GM21576 (cell line): ENCODE data around the gene ELSPBP1.
"Not testable (repeated sequence)": the region's sequence is repeated elsewhere in the genome, so short reads cannot be mapped to it uniquely, and the experiment has no call there.

Experiments
- ATAC-seq: cut with Tn5 transposase; IDR thresholded peaks from one replicate; pipeline ENCODE4 v1.9.1; 2021; ENCODE audit warnings: mild to moderate bottlenecking, moderate library complexity; ENCODE audit not compliant: unreplicated experiment

The ELSPBP1 gene

DNA sequence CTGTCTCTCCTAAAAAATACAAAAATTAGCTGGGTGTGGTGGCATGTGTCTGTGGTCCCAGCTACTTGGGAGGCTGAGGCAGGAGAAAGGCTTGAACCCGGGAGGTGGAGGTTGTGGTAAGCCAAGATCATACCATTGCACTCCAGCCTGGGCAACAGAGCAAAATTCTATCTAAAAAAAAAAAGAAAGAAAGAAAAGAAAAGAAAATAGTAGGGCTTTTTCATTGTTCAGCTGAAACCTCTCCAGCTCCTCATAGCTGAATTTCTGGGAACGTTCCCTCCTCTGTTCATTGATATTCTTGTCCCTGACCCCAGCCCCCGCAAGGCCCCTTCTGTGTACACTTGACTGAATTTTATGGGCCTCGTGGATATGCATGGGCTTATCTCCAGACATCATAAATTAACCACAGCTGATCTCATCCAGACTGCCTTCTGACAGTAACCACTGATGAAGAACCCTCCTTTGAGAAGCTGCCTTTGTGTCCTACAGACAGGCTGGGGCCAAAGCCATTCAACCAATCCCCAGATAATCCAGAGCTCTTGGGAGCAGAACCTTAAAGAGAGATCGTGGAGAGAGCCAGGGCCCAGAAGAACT is at the start of gene ELSPBP1:
TSS of gene ELSPBP1 (plus strand) at position 424 of the 594 bp plus-strand sequence. CDS start 14,036 bp downstream, outside the sequence.
- no peak for ATAC-seq

DNA sequence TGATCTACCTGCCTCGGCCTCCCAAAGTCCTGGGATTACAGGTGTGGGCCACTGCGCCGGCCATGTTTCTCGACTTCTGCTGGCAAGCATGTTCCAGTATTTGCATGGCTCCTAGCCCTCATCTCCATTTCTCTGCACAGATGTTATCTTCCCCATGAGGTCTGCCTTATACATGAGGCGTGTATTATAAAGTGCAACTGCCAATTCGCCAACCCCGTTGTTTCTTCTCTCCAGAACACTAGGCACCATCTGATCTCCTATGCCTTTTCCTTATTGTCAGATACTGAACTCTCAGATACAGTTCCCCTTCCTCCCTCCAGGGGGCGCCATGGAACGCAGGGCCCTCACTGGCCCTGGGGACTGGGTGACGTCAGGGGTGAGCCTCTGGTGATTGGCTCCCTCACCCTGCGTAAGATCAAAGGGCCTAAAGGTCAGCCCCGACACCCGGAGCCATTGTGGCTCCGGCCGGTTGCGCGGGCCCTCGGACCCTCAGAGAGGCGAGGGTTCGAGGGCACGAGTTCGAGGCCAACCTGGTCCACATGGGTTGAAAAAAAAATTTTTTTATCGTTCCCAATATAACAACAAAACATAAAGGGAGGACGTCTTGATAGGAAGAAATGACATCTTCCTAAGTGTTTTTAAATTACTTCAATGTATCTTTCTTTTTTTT is 44.4 kb upstream of the ELSPBP1 start:
- ATAC-seq, result not testable (repeated sequence)

DNA sequence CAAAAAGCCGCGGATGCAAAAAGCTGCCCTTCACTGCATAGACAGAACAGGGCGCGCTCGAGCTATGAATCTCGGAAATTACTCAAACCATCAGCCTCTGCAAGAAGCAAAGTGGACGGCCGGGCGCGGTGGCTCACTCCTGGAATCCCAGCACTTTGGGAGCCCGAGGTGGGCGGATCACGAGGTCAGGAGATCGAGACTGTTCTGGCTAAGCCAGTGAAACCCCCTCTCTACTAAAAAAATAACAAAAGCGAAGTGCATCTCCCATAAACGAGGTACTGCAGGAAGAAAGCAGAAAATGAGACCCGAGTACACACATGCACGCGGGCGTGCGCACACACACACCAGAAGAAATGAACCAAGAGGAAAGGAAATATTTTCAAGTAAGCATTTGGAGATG is 42.3 kb upstream of the ELSPBP1 start:
- not testable (repeated sequence) for ATAC-seq

DNA sequence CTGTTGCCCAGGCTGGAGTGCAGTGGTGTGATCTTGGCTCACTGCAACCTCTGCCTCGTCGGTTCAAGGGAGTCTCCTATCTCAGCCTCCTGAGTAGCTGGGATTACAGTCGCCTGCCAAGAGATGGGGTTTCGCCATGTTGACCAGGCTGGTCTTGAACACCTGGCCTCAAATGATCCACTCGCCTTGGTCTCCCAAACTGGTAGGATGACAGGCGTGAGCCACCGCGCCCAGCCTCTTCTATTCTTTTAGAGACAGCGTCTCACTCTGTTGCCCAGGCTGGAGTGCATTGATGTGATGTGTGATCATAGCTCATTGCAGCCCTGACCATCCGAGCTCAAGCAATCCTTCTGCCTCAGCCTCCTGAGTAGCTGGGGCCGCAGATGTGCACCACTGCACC is 38.5 kb upstream of the ELSPBP1 start:
- not testable (repeated sequence) for ATAC-seq

DNA sequence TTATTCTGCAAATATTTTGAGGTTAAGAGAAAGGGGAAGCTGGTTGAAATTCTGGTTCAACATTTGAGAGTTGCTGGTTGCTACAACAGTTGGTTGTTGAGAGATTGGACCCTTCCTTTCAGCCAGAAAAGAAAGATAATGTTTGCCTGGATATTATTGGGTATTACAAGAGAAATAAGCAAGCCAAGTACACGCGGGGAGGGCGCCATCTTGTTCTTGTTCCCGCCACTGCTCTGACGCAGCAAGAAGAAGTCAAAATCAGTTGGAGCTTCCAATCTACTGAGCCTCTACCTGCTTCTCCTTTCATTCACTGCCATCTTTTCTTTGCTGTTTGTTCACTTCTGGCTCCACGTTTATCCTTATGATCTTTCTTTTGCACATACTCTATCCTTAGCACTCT is 20.9 kb upstream of the ELSPBP1 start:
- ATAC-seq, result no peak

DNA sequence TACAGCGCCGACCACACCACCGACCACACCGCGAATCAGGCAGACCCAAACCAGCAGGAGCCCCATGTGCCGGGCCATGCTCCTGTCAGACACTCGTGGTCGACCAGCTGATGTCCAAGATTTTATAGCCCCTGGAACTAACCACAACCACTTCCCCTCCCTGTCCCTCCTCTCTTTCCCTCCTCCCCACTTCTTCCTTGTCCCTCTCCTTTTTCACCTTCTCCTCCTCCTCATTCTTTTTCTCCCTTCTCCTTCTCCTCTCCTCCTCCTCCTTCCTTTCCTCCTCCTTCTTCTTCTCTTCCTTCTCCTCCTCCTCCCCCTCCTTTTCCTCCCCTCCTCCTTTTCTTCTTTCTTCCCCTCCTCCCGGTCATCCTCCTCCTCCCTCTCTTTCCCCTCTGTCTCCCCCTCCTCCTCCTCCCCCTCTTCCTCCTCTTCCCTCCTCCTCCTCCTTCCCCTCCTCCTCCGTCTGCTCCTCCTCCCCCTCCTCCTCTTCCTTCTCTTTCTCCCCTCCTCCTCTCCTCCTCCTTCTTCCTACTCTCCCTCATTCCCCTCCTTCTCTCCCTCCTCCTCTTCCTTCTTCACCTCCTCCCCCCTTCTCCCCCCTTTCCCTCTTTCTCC is 3.1 kb upstream of the ELSPBP1 start:
- ATAC-seq, result no peak

DNA sequence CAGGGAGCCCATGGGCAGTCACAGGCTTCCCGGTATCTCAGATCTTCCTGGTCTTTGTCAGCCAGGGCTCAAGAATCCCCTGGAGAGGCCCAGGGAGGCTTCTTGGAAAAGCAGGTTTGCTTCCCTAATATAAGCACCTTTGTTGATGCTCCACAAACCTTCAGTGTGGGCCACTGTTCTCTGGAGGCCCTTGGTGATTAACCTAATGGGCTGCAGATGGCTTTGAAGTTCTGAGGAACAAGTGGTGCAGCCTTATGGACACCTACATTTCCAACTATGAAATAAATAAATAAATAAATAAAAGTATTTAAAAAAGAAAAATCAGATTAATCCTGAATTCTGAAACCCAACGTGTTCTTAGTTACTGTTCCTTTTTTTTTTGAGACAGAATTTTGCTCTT is 2.4 kb upstream of the ELSPBP1 start, which contains the start of gene BSPH1:
TSS of gene BSPH1 (minus strand) at position 101 of the 400 bp plus-strand sequence. CDS start at position 12, 89 bp downstream.
- no peak for ATAC-seq

DNA sequence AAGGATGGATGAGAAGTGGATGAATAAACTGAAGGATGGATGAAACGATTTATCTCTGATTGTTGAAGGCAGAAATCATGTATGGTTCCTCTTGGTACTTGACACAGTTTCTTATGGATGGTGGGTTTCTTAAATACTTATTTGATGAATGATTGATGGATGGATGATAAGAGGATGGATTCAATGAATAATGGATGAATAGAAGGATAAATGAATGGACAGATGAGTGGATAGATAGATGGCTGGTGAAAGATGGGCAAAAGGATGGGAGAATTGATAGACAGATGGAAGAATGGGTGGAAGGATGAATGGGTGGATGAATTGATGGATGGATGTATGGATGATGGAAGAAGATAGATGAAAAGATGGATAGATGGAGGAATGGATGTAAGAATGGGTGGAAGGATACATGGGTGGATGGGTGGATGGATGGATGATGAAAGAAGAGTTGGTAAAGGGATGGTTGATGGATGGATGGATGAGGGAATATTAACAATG is 1.8 kb downstream of the ELSPBP1 start:
- no peak for ATAC-seq

DNA sequence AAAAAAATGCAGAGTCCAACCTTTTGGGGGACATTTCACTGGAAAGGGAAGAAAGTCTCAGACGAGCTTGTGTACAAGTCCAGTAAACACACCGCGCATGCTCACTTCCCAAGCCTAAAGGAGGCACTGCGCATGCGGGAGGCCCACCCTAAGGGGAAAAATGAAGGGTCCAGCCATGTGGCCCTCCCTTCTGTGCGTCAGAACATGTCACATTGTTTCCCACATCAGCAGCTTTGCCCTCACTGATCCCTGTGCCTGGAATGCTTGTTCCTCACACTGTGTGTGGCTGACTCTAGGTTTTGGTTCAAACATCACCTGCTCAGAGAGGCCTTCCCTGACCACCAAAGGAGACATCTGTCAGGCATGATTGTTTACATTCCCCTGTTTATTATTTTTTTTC is 4.4 kb downstream of the ELSPBP1 start:
- no peak for ATAC-seq

DNA sequence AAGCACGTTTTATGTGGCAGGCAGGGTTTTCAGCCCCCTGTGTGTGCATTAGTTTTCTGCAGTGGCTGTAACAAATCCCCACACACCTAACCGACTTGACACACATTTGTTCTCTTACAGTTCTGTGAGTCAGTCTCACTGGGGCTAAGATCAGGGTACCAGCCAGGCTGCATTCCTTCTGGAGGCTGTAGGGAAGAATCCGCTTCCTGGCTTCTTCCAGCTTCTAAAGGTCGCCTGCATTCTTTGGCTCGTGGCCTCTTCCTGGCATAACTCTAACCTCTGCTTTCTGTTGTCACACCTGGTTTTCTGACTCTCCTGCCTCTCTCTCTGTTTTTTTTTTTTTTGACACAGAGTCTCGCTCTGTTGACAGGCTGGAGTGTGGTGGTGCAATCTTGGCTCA is 6.4 kb downstream of the ELSPBP1 start:
- ATAC-seq, result no peak

DNA sequence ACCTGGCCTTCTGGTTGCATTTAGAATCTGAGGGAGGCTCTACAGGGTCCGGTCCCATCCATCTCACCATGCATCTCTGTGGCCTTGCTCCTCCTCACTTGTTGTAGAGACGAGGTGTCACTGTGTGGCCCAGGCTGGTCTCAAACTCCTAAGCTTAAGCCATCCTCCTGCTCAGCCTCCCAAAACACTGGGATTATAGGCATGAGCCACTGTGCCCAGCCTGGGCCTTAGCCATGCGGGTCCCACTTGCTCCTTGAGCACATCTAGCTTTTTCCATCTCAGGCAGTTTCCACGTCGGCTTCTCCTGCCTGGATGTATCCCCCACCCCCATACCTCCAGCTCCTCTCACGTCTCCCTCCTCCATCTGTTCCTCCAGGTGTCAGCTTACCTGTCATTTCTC is 9.8 kb downstream of the ELSPBP1 start:
- no peak for ATAC-seq

DNA sequence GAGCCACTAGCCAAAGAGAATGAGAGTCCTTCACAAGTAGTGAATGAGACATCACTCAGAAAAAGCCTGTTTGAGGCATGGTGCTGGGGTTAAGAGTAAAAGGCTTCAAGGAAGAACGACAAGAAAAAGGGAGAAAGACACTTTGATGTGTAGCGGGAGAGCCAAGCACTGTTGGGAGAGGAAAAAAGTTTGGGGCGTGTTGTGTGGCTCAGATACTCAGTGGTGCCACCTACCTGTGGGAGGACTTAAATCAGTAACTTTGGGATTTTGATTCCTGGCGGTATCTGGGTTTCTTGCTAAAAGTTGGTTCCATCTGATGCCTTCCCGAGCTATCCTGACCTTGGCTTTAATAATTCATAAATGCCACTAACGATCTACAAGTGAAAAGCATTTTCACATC is 12.3 kb downstream of the ELSPBP1 start:
- no peak for ATAC-seq

DNA sequence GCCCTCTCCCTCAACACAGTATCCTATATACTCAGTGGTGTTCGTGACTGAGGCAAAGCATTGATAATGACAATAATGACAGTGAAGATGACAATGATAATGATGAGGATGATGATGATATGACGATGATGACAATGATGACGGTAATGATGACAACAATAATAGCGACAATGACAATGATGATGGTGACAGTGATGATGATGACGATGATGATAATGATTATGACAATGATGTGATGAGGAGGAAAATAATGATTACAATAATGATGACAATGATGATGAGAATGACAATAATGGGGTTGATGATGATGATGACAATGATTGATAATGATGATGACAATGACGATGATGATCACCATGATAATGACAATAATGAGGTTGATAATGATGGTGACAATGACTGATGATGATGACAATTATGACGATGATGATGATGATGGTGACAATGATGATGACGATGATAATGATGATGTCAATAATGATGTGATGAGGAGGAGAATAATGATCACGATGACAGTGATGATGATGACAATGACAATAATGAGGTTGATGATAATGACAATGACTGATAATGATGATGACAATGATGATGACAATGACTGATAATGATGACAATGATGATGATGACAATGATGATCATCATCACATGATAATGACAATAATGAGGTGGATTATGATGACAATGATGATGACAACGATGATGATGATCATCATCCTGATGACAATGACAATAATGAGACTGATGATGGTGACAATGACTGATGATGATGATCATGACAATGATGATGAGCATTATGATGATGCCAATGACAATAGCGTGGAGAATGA is 16.7 kb downstream of the ELSPBP1 start:
- no peak for ATAC-seq

DNA sequence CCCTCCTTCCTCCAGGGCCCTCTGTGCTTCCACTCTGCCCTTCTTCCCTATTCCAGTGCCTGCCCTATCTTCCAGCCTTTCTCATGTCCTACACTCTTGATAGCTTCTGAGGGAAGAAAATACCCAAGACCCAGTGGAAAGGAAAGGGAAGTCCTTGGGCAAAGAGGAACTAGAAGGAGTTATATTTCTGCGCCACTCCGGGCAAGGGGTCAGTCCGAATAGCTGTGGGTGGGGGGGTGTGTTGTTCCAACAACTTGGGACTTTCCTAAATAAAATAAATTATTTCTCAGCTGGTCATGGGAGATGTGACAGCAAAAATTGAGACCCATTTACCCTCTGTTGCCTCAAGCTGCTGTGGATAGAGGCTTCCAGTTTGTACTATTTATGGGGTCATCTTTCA is 26.3 kb downstream of the ELSPBP1 start:
- no peak for ATAC-seq

DNA sequence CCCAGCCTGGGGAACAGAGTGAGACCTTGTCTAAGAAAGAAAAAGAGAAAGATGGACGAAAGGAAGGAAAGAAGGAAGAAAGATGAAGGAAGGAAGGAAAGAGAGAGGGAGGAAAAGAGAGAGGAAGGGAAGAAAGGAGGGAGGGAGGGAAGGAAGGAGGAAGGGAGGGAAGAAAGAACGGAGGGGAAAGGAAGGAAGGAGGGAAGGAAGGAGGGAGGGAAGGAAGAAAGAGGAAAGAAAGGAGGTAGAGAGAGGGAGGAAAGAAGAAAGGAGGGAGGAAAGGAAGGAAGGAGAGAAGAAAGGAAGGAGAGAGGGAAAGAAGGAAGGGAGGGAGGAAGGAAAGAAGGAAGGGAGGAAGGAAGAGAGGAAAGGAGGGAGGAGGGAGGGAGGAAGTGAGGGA is 28.6 kb downstream of the ELSPBP1 start:
- no peak for ATAC-seq

DNA sequence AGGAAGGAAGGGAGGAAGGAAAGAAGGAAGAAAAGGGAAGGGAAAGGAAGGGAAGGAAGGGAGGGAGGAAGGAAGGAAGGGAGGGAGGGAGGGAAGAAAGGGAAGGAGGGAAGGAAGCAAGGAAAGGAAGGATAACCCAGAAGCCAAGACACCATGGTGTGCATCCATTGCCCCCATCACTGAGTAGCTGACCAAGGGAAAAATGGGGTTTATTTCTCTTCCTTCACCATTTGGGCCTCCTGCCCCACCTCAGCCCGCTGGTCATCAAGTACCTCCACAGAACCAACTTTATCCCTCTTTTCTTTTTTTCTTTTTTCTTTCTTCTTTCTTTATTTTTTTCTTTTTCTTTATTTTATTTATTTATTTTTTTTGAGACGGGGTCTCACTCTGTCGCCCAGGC is 29.1 kb downstream of the ELSPBP1 start:
- ATAC-seq, result no peak

DNA sequence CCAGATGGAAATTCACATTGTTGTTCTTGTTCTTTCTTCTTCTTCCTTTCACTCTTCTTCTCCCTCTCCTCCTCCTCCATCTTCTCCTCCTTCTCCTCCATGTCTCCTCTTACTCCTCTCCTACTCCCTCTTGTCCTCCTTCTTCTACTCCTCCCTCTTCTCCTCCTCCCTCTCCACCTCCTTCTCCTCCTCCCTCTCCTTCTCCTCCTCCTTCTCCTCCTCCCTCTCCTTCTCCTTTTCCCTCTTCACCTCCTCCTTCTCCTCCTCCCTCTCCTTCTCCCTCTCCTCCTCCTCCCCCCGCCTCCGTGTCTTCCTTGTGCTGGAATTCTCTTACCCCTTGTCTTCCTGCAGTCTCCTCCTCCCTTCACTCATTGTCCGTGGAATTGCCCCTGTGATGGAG is 31.0 kb downstream of the ELSPBP1 start:
- ATAC-seq, result no peak

DNA sequence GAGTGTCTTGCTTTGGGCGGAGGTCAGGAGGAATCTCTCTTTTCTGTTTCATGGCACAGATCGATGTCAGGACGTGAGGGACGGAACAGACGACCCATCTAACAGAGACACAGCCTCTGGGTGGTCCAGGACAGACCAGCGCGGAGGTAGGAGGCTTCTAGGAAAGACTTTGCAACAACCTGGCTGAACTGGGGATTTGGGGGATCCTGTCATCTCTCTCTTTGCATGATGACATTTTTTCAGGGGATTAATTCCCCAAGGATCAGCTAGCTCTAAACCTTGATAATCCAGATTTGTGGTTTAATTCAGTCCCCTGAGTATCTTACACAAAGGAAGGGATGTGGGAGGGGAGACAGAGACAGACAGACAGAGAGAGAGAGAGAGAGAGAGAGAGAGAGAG is 35.0 kb downstream of the ELSPBP1 start:
- ATAC-seq, result no peak

DNA sequence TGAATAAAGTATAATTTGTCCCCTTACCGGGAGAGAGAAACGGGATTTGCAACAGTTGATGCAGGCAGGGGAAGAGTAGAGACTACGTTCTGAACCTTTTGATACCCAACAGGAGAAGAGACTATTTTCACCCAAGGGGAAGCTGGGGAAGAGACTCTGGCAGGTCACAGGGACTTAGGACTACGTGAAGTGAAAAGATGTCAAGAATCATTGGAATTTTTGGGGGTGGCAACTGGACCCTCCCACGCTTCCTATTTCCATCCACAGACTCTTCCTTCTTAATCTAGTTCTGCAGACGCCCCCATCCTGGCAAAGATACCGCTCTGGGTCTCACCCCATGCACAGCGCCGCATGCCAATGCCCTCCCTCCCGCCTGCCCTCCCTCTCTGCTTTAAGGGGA is 35.6 kb downstream of the ELSPBP1 start:
- ATAC-seq, result no peak

DNA sequence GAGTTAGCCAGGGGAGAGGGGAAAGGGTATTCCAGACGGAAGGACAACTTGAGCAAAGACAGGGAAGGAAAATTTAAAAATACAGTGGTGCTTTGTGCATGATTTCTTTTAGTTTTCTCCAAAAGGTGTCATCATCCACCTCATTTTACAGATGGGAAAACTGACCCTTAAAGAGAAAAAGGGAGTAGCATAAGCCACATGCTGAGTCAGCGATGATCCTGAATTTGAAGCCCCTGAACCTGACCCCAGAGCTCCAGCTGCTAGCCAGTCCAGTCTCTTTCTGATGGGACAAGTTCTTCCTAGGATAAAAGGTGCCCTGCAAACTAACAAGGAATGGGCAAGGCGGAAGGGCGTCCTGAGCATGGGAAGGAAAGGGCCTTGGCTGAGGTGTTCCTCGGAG is 39.2 kb downstream of the ELSPBP1 start:
- ATAC-seq, result no peak

DNA sequence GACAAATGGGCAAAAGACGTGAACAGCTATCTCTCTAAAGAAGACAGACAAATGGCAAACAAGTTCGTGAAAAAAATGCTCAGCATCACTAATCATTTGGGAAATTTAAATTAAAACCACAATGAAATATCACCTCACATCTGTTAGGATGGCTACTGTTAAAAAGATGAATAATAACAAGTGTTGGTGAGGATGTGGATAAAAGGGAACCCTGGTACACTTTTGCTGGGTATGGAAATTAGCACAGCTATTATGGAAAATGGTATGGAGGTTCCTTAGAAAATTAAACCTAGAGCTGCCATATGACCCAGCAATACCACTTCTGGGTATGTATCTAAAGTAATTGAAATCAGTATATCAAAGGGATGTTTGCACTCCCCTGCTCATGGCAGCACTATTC is 42.3 kb downstream of the ELSPBP1 start:
- no peak for ATAC-seq
